GM20000 (cell line): ENCODE data around the gene MXI1.

ENCODE experiments used
- DNase-seq: peaks from one replicate; pipeline ENCODE4 v3.0.0; 2012; ENCODE audit warnings: low spot score
- CTCF ChIP-seq: IDR thresholded peaks from 2 replicates; pipeline ENCODE4 v1.5.1; 2012; ENCODE audit warnings: mild to moderate bottlenecking, control low read depth; ENCODE audit errors: extremely low read depth, missing control alignments

Gene MXI1

GRCh38 chr10:110207011-110207804, at the start of gene MXI1:
Gene MXI1, plus strand, starts transcription at chr10:110207605. Its CDS starts 204 bp downstream, at chr10:110207809.
- no peak for TF ChIP-seq CTCF
- peak; percentile 83 for DNase-seq

GRCh38 chr10:110158051-110159005, 49.1 kb upstream of the MXI1 start:
- no peak for TF ChIP-seq CTCF
- no peak for DNase-seq

GRCh38 chr10:110160081-110160480, 47.3 kb upstream of the MXI1 start:
- no peak for DNase-seq
- no peak for TF ChIP-seq CTCF

GRCh38 chr10:110160522-110160921, 46.9 kb upstream of the MXI1 start:
- DNase-seq: no peak
- no peak for TF ChIP-seq CTCF

GRCh38 chr10:110162741-110163145, 44.7 kb upstream of the MXI1 start:
- no peak for DNase-seq
- TF ChIP-seq CTCF: no peak

GRCh38 chr10:110163192-110163773, 44.1 kb upstream of the MXI1 start:
- no peak for DNase-seq
- no peak for TF ChIP-seq CTCF

GRCh38 chr10:110163841-110164240, 43.6 kb upstream of the MXI1 start:
- DNase-seq: no peak
- no peak for TF ChIP-seq CTCF
